Smooth muscle cell of the brain vasculature (primary cell): ENCODE results near the gene AKNAD1.

Experiments
- DNase-seq: peaks from one replicate; pipeline ENCODE4 v3.0.0-alpha.2; 2012; ENCODE audit warnings: low read depth, low spot score

Gene AKNAD1

DNA sequence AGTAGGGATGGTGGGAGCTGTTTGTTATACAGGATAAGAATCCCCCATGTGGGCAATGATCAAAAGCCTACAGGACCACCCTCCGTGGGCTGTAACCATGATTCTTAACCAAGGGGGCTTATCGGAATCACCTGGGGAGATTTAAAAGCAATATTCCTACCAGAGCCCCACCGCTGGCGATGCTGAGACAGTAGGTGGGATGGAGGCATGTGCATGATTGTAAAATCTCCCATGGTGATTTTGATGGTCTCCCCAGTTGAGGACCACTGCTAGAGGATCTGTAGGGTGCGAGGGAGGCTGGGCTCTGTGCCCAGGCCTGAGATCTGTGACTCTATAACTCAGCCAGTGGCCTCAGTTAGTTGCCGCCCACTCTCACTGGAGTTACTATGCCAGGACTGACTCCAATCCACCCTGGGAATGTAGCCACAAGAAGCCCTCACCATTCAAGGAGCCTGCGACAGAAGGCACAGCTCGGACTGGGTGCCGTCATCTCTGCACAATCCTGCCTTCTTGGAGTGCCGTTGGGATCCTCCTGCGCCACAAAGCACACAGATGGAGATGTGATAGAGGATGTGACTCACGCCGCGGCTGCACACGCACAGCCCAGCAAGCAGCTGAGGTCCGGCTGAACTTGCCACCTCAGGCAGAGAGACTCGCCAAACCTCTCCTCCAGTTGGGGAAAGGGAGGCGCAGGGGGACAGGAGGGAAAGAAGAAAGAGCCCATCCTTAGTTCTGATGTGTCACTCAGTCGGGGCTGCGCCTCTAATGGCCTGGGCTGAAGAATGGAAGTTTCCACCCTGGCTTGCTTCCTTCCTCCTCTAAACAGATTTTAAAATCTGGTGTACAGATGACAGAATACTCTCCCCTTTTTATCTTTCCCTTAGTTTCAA lies 26.5 kb downstream of the AKNAD1 start:
- peak; percentile 57 for DNase-seq

DNA sequence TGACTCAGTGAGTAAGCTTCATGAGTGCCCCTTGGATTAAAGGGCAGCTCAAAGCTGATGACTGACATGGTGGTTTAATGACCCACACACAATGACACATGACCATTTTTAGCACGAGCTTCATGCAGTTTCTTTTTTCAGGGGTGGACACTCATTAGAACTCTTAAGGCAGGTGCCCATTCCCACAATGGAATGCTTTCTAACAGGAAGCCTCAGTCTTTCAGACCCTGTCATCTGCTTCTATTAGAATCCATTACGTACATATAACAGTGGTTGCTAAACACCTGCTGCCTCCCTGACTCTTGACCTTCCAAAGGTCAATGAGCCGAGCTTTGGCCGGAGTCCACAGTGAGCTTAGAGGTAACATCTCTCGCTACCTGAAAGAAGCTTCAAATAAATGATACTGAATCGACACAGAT lies 27.4 kb downstream of the AKNAD1 start:
- DNase-seq, result no peak

DNA sequence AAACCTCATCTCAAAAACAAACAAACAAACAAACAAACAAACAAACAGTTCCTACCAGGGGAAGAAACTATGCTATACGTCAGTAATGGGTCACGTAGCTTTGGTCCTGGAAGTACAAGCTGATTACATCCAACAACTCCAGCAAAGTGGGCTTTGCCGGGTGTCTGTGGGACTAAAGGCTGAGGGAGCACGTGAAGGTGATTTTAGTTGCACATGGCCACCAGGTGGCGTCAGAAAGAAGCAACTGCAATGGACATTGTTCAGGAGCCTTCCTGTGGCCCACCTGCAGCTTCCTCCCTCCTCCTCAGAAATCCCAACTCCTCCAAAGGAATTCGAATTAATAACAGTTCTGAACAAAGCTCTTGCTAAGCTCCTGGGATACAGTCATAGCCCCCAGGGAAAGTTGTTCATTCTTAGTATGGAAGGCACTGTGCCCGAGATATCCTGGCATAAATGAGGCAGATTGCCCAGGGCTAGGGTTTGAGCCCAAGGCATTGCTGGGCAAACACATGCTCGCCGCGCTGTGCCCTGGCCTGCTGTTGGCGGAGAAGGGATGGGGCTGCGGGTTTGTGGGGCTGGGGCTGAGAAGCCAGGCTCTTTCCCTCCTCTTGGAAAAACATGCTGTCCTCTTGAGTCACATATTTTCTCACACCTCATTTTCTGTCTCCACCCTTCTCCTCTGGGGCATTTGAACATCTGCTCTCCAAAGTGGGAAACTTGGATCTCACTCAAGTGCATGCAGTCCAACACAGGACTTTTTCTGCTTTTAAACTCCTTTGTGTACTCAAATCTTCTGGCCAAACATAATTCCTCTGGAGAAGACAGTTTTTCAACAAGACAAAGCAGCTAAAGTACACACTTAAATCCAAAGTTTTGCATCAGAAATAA lies 28.6 kb downstream of the AKNAD1 start:
- DNase-seq, result no peak

DNA sequence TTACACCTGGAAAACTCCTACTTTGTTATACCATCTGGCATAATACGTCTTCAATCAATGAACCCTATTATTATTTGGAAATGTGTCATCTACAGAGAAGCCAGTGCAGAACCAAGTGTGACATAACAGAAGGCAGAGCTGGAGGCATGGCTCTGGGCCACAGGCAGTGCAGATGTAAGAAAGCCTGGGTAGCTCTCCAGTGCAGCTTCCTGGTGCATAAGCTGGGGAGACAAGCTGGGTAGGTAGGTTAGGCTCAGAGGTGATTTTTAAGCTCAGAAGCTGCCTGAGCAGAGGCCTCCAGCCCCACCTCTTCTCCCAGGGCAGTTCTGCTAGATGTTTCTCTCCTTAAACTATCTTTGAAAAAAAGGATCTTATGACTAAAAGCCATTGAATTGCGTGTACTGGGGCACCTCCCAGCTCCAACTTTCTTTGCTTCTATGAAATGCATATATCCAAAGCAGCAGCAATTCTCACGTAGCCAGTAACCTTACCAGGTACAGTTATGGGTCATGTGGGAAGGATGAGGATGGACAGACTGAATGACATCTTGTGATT lies 30.7 kb downstream of the AKNAD1 start:
- no peak for DNase-seq

DNA sequence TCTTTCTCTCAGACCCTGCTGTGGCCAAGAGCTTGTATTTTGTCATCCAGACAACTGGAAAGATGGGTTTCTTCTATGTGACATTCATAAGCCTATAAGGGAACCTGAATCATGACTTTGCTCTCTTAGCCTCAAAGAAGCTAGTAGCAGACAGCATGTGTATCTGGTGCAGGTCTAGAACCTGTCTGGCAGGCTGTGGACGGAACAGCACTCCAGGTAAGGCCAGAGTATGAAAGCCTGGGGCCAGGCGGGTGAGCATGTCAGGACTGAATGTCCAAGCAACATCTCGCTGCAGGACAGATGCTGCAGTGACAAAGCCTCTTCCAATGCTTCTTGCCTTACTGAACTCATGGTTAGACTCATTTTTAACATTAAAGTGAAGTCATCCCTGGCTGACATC lies 32.8 kb downstream of the AKNAD1 start:
- no peak for DNase-seq

DNA sequence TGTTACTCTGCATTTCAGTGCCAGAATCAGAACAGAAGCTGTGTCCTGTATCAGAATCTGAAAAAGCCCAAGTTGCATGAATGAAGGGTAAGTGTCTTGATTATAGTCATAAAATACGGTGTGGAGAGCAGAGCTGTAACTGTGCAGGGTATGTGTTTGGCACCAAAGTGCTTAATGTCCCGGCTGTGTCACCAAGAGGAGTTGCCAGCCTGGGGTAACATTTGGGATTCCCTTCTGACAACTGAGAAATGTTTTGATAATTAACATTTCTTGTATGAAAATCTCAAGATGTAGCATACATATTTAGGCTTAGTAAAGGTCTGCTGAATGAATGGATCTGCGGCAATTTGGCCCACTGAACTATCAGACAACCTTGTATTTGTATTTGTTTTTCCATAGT lies 33.3 kb downstream of the AKNAD1 start:
- DNase-seq, result no peak

DNA sequence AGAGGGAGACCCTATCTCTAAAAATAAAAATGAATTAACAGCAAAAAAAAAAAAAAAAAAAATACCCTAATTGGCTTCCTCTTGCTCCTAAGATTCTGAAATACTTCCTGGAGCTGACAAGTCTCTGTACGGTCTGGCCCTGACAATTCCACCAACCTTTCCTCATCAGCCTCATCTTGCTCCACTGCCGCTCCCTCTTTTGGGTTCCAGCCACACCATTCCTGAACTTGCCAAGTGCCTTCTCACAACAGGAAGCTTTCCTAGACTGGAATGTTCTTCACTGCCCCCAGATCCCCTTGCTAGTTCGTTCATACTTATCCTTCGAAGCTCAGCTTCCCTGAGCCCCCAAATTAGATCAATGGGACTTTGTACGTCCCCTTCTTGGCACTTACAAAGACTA lies 37.0 kb downstream of the AKNAD1 start:
- no peak for DNase-seq

DNA sequence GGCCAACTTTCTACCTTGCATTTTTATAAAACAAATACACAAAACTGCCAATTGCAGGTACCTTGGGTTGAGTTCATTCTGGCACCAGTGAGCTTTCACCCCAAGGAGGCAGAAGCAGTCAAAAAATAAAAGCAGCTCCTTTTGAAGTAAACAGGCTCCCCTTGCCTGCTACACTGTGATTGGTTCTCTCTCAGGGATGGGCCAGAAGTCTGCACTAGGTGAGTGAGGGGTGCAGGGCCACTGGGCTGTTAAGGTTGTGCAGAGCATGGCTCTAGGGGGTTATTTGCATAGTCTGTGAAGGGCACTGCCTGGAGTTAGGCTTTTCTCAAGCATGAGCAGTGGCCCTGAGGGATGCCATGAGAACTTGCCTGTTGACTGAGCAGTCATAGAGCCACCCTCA lies 39.1 kb downstream of the AKNAD1 start:
- DNase-seq, result no peak

DNA sequence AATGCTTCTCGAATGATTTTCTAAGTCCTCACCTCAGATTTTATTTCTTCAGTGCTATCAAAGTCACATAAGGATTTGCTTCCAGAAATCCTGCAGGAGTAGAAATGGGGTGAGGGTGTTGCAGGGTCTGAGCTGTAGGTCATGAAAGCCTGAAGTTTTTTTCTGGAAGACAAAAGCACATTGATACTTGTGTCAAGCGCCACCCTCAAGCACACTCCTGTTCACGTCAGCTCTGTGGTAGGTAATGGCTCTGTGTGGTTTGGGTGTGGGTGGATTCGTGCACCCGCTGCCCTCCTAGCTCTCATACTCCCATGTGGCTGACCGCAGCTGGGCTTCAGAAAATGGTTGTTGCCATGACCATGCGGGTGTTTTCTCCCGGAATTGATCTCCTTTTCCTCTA lies 39.9 kb downstream of the AKNAD1 start:
- DNase-seq, result no peak

DNA sequence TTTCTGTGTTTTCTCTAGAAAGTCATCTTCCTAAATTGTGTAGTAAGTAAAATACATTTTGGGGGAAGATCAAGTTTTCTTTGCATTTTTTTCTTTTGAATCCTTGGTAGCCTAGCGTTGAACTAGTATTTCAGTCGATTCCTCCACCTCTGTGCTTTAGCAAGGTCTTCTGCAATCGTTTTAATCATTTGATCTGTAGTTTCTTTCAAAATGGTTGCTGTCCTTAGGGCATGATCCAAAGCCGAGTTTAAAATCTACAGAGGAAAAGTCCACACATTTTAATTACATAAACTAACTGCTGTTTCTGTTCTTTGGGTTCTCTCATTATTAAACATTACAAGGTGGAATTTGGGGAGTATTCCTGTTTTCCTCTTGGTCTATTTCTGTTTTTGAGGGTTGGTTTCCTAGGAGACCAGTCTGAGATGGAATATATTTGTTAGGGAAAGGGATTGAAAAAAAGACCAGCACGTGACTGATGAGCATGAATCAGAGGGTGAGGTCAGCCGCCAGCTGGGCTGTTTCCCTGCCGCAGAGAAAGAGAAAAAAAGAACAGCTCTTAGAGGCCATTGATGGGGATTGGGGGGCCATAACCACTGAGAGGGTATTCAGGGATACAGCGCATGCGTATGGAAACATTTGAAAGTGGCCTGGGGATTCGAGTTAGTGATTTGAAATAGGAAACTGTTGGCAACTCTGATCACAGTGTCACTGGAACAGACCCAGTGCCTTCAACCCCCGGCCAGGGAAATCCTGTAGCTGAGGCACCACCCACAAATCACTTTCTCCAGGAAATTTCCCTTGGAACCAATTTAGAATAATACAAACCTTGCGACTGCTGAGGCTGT lies 40.6 kb downstream of the AKNAD1 start:
- peak; percentile 75 for DNase-seq

DNA sequence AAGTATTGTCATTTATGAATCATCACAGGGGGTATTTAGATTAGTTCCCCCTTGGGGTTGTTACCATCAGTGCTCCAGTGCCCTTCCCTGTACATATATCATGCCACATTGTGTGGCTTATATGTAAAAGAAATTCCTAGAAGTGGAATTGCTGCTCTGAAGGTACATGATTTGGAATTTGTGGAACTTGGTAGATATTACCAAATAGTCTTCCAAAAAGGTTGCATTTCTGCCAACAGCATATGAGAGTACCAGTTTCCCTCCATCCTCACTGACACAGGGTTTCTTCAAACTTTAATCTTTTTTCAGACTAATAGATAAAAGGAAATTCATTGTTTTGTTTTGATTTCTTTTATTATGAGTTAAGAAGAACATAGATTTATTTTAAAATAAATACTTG lies 41.3 kb downstream of the AKNAD1 start:
- no peak for DNase-seq

DNA sequence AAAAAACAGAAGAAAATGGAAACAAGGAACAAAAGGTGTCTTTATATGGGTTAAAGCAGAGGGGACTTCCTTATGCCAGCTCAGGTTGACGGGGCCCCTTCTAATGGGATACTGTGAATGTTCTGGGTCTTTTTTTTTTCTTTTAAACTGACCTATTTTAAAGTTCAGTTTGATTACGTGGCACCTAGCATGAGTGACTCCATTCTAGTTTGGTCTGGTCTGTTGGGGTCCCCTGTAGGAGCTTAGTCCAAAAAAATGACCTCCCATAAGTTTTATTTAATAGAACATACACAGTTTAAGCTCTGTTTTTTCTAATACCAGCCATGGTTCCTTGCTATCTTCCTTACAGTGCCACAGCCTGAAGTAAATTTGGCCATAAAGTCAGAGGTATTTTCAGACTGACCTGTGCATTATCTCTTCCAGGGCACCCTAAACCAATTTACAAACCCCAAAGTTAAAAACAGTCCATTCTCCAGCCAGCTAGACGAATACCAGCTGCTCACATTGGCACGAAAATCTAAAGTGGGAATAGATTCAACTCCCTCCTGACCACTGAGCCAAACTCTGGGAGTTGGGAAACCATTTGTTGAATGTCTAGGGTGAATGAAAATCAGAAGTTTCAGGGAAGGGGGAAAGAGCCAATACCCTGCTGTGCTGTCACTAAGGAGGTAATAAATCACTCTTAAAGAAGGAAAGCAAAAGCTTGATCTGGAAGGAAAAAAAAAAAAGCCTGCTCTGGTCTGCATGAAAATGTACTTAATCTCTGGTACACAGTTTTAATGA lies 42.4 kb downstream of the AKNAD1 start:
- no peak for DNase-seq

DNA sequence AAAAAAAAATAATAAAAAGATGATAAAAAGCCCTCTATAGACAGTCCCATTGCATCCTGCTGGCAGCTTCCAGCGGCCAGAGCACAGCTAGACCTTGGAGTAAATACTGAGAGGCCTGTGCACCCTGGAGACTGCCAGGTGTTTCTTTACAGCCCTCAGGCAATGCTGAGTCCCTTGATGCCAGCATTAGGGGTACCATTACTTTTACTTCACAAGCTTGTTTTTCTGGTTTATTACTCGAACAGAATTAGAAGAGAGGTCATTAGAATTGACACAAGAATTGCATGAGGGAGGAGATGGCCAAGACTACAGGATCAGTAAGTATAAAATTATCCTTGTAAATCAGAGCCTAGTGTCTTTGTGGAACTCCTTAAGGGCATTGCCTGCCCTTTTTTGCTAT lies 43.6 kb downstream of the AKNAD1 start:
- DNase-seq, result no peak

DNA sequence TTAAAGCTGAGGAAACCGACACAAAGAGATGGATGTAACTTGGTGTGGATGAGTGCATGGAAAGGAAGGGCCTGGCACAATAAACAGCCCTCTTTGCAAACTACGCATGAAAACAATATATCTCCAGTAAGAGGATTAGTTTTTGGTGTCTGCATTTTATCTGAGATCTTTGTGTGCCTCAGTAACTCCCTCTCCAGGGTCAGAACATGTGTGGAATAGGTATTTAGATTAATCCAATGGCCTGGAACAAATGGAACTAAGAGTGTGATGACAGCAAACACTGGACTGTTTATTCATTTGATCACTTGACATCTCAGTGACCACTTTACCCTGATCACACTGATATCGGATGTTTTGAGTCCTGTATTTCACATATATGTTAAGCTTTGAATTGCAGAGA lies 45.3 kb downstream of the AKNAD1 start:
- no peak for DNase-seq

DNA sequence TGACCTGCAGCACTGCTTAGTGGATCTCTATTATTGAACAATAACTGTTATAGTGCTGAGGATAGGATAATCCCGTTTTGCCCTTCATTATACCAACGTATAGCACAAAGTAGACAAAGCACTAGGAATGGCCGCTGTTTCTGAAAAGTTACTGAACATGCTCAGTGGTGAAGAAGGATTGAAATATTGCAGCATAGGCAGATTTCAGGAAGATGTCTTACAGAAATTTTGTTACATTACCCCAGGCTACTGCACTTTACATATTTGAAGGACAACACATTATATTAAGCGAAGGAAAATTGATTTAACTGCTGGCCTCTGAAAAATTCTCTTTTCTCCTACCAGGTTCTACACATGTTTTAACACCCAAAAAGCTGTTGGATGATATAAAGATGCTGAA lies 48.5 kb downstream of the AKNAD1 start:
- DNase-seq, result no peak

DNA sequence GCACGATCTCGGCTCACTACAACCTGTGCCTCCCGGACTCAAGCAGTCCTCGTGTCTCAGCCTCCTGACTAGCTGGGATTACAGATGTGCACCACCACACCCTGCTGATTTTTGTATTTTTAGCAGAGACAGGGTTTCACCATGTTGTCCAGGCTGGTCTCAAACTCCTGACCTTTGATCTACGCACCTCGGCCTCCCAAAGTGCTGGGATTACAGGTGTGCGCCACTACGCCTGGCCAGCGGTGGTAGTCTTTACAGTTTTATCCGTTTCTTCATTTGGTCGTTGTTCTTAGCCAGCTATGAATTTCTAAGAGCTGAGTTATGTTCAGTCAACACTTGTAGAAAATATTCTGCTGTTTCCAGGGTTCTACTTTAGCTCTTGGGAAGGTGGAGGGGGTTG lies 53.3 kb downstream of the AKNAD1 start:
- no peak for DNase-seq

DNA sequence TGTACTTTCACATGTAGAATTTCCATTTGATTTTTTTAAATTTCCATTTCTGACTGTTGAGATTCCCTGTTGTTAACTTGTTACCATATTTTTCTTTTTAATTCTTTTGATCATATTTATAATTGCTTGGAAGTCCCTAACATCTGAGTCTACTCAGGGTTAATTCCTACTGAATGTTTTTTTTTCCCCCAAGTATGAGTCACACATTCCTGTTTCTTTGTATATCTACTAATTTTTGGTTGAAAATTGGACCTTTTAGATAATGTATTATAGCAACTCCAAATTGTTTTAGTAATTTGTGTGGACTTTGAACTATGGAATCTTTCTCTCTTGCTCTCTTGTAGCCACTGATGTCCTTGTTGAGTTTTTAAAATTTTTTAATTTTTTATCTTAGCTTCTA lies 55.8 kb downstream of the AKNAD1 start:
- no peak for DNase-seq

DNA sequence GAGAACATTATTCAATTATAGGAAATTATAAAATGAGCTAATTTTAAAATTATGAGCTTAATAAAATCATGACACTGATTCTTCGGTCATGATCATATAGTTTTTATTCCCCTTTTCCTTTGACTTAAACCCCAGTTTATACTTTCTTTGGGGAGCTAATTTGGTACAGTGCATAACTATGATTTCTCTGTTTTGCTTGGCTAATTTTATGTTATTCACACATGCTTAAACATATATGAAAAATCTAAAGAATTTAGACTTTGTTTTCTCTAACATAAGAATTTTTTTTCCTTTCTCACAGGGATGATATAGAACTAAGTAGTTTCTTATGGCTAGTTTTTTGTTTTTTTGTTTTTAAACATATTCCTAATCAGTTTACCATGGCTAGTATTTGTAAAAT lies 57.9 kb downstream of the AKNAD1 start:
- DNase-seq, result no peak

DNA sequence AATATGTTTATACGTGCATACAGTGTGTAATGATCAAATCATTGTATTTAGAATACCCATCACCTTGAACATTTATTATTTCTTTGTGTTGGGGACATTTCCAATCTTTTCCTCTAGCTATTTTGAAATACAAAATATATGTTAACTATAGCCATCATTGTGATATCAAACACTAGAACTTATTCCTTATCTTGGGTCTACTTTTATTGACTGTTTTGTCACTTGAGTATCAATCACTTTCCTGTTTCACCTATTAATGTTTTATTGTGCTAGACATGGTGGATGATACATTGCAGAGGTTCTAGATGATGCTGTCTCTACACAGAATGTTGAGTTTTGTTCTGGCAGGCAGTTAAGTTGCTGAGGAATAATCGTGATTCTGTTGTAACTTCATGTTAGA lies 64.5 kb downstream of the AKNAD1 start:
- DNase-seq, result no peak

DNA sequence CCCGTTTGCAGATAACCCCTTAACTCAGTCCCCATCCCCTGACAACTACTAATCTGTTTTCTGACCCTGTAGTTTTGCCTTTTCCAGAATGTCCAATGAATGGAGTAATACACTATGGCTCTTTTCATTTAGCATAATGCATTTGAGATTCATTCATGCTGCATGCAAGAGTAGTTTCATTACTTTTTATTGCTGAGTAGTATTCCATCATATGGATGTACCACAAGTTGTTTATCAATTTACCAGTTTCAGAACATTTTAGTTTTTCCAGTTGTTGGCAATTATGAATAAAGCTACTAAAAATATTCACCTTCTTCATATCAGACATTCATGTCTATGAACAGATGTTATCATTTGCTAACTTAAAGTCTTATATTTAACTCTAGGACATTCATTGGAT lies 65.1 kb downstream of the AKNAD1 start:
- DNase-seq, result no peak

DNA sequence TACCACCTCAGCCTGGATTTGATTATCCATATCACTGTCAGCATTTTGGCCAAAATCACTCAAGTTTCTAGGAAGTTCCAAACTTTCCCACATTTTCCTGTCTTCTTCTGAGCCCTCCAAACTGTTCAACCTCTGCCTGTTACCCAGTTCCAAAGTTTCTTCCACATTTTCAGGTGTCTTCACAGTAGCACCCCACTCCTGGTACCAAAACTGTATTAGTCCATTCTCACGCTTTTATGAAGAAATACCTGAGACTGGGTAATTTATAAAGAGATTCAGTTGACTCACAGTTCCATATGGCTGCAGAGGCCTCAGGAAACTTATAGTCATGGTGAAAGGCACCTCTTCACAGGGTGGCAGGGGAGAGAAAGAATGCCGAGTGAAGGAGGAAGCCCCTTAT lies 71.0 kb downstream of the AKNAD1 start:
- no peak for DNase-seq
